Neural progenitor cell (in vitro differentiated cells): ENCODE data around the gene GSX2.

Source experiments
- CTCF ChIP-seq: fragments of 200-600 bp; sonication (generic); IDR thresholded peaks from 2 replicates; pipeline ENCODE4 v1.5.1; 2017; ENCODE audit warnings: antibody characterized with exemption, mild to moderate bottlenecking
- EZH2 ChIP-seq: fragments of 200-600 bp; sonication (generic); IDR thresholded peaks from 2 replicates; pipeline ENCODE4 v1.6.1; 2017; ENCODE audit warnings: antibody characterized with exemption, mild to moderate bottlenecking, moderate library complexity

GRCh38 chr4:54103190-54103574, 3.2 kb downstream of the GSX2 start:
- no peak for TF ChIP-seq CTCF
- TF ChIP-seq EZH2, result peak; percentile 51
